ENCODE measurements around the gene LRRC55.

The LRRC55 gene

GRCh38 chr11:57235761-57236703 lies 54.3 kb downstream of the LRRC55 start:
- peak overlapping the region; percentile 79 for H3K4ac ChIP-seq (ENCODE audit: low read length)
- peak overlapping the region; percentile 92 for H3K23ac ChIP-seq (ENCODE audit: low read depth, low read length, poor library complexity)
- peak overlapping the region; percentile 52 for H4K8ac ChIP-seq (ENCODE audit: low read depth, low read length)
- H3K4me3 ChIP-seq (ENCODE audit: low read length in 2 of 2) = peak overlapping the region in 1 of 2 donors; percentile 4
- H2BK12ac ChIP-seq (ENCODE audit: low read length) = peak overlapping the region; percentile 79
- H4K91ac ChIP-seq (ENCODE audit: low read depth, low read length, poor library complexity) = peak overlapping the region; percentile 34
- no peaks in the 10 kb centered on the region for H3K9me3 ChIP-seq (replicated peaks in 1 of 2; ENCODE audit: control insufficient read depth in 2 of 2, insufficient read depth in 1 of 2, low read depth in 1 of 2, low read length in 2 of 2)
- H2BK120ac ChIP-seq (ENCODE audit: low read depth, low read length) = no peak overlapping the region
- no peak overlapping the region for H3K27ac ChIP-seq (replicated peaks; ENCODE audit: low read length)
- DNase-seq (ENCODE audit: low spot score) = no peak
- peak overlapping the region; percentile 69 for H2BK5ac ChIP-seq (ENCODE audit: low read length)
- no peaks in the 10 kb centered on the region for H3K79me1 ChIP-seq (ENCODE audit: low read depth, low read length)
- no peaks in the 10 kb centered on the region for H3K36me3 ChIP-seq (replicated peaks in 1 of 2; ENCODE audit: control insufficient read depth in 2 of 2, insufficient read depth in 2 of 2, low read length in 2 of 2)
- H3K18ac ChIP-seq (ENCODE audit: low read length) = peak overlapping the region; percentile 89
- H2AK5ac ChIP-seq (ENCODE audit: low read depth, low read length) = peak overlapping the region; percentile 98
- H3K4me2 ChIP-seq (ENCODE audit: insufficient read depth, low read length, poor library complexity, severe bottlenecking) = no peak overlapping the region
- WGBS, 2 donors (ENCODE audit: extremely low coverage in 2 of 2, insufficient read length in 2 of 2, insufficient replicate concordance in 1 of 2) = no CpG with 5 or more reads among the region's 39 CpGs
- peak overlapping the region; percentile 22 for H3K9ac ChIP-seq (ENCODE audit: low read depth, low read length, poor library complexity)
- H2BK15ac ChIP-seq (ENCODE audit: low read length) = peak overlapping the region; percentile 79
- H3K27me3 ChIP-seq (ENCODE audit: control insufficient read depth in 3 of 3, insufficient read depth in 3 of 3, low read depth in 1 of 3, low read length in 3 of 3) = no peaks in the 10 kb centered on the region
- H3K4me1 ChIP-seq (ENCODE audit: control insufficient read depth in 2 of 2, insufficient read depth in 1 of 2, low read depth in 1 of 2, low read length in 2 of 2) = peaks cover 21 to 28% of the 10 kb centered on the region in 2 donors
- peak overlapping the region; percentile 78 for H3K14ac ChIP-seq (ENCODE audit: low read length)
- H2AFZ ChIP-seq (ENCODE audit: low read length) = no peak overlapping the region

GRCh38 chr11:57237204-57237681 lies 55.5 kb downstream of the LRRC55 start, which contains the start of gene APLNR:
TSS of gene APLNR (minus strand) at chr11:57237250. CDS start at chr11:57237004, 246 bp downstream.
- no CpG with 5 or more reads among the region's 6 CpGs for WGBS, 2 donors (ENCODE audit: extremely low coverage in 2 of 2, insufficient read length in 2 of 2, insufficient replicate concordance in 1 of 2)
- no peak within 1 kb of the TSS for H3K4me2 ChIP-seq (ENCODE audit: insufficient read depth, low read length, poor library complexity, severe bottlenecking)
- no peaks in the 10 kb centered on the region for H3K36me3 ChIP-seq (replicated peaks in 1 of 2; ENCODE audit: control insufficient read depth in 2 of 2, insufficient read depth in 2 of 2, low read length in 2 of 2)
- H3K27me3 ChIP-seq (ENCODE audit: control insufficient read depth in 3 of 3, insufficient read depth in 3 of 3, low read depth in 1 of 3, low read length in 3 of 3) = no peaks in the 10 kb centered on the region
- H3K27ac ChIP-seq (replicated peaks; ENCODE audit: low read length) = no peak within 1 kb of the TSS
- H4K91ac ChIP-seq (ENCODE audit: low read depth, low read length, poor library complexity) = peak within 1 kb of the TSS; percentile 34
- H3K4me1 ChIP-seq (ENCODE audit: control insufficient read depth in 2 of 2, insufficient read depth in 1 of 2, low read depth in 1 of 2, low read length in 2 of 2) = peaks cover 24 to 34% of the 10 kb centered on the region in 2 donors
- peak within 1 kb of the TSS; percentile 79 for H2BK12ac ChIP-seq (ENCODE audit: low read length)
- H2BK5ac ChIP-seq (ENCODE audit: low read length) = peak within 1 kb of the TSS; percentile 69
- H2BK120ac ChIP-seq (ENCODE audit: low read depth, low read length) = no peak within 1 kb of the TSS
- H3K9ac ChIP-seq (ENCODE audit: low read depth, low read length, poor library complexity) = peak within 1 kb of the TSS; percentile 22
- H2BK15ac ChIP-seq (ENCODE audit: low read length) = peak within 1 kb of the TSS; percentile 79
- H3K4ac ChIP-seq (ENCODE audit: low read length) = peak within 1 kb of the TSS; percentile 79
- DNase-seq (ENCODE audit: low spot score) = no peak
- peak within 1 kb of the TSS; percentile 89 for H3K18ac ChIP-seq (ENCODE audit: low read length)
- peak within 1 kb of the TSS; percentile 52 for H4K8ac ChIP-seq (ENCODE audit: low read depth, low read length)
- H3K79me1 ChIP-seq (ENCODE audit: low read depth, low read length) = no peaks in the 10 kb centered on the region
- peak within 1 kb of the TSS; percentile 92 for H3K23ac ChIP-seq (ENCODE audit: low read depth, low read length, poor library complexity)
- no peaks in the 10 kb centered on the region for H3K9me3 ChIP-seq (replicated peaks in 1 of 2; ENCODE audit: control insufficient read depth in 2 of 2, insufficient read depth in 1 of 2, low read depth in 1 of 2, low read length in 2 of 2)
- H2AFZ ChIP-seq (ENCODE audit: low read length) = peak within 1 kb of the TSS; percentile 68
- H3K4me3 ChIP-seq (ENCODE audit: low read length in 2 of 2) = peak within 1 kb of the TSS in 1 of 2 donors; percentile 4
- H3K14ac ChIP-seq (ENCODE audit: low read length) = peak within 1 kb of the TSS; percentile 78
- peak within 1 kb of the TSS; percentile 98 for H2AK5ac ChIP-seq (ENCODE audit: low read depth, low read length)

- Histone ChIP-seq H3K4me3 (ENCODE audit: low read length in 2 of 2) (no peak overlapping the region), H3K27me3 (ENCODE audit: control insufficient read depth in 3 of 3, insufficient read depth in 3 of 3, low read depth in 1 of 3, low read length in 3 of 3) (no peaks in the 10 kb centered on the region), H3K27ac (replicated peaks; ENCODE audit: low read length) (no peak overlapping the region), H2BK12ac (ENCODE audit: low read length) (no peak overlapping the region), H2BK15ac (ENCODE audit: low read length) (no peak overlapping the region), H2BK5ac (ENCODE audit: low read length) (no peak overlapping the region), H4K8ac (ENCODE audit: low read depth, low read length) (no peak overlapping the region), H3K4me1 (ENCODE audit: control insufficient read depth in 2 of 2, insufficient read depth in 1 of 2, low read depth in 1 of 2, low read length in 2 of 2) (peaks cover 26 to 29% of the 10 kb centered on the region in 2 donors), H3K36me3 (replicated peaks in 1 of 2; ENCODE audit: control insufficient read depth in 2 of 2, insufficient read depth in 2 of 2, low read length in 2 of 2) (no peaks in the 10 kb centered on the region), H3K4me2 (ENCODE audit: insufficient read depth, low read length, poor library complexity, severe bottlenecking) (no peak overlapping the region), H3K79me1 (ENCODE audit: low read depth, low read length) (no peaks in the 10 kb centered on the region), H3K18ac (ENCODE audit: low read length) (no peak overlapping the region), H4K91ac (ENCODE audit: low read depth, low read length, poor library complexity) (no peak overlapping the region), H3K9me3 (replicated peaks in 1 of 2; ENCODE audit: control insufficient read depth in 2 of 2, insufficient read depth in 1 of 2, low read depth in 1 of 2, low read length in 2 of 2) (no peaks in the 10 kb centered on the region), H2AFZ (ENCODE audit: low read length) (no peak overlapping the region), H2AK5ac (ENCODE audit: low read depth, low read length) (no peak overlapping the region), H3K9ac (ENCODE audit: low read depth, low read length, poor library complexity) (no peak overlapping the region), H3K14ac (ENCODE audit: low read length) (no peak overlapping the region), H3K23ac (ENCODE audit: low read depth, low read length, poor library complexity) (no peak overlapping the region), H3K4ac (ENCODE audit: low read length) (no peak overlapping the region), H2BK120ac (ENCODE audit: low read depth, low read length) (no peak overlapping the region)
- WGBS, 2 donors (ENCODE audit: extremely low coverage in 2 of 2, insufficient read length in 2 of 2, insufficient replicate concordance in 1 of 2) = no CpG with 5 or more reads among the region's 1 CpG
- DNase-seq (ENCODE audit: low spot score) = no peak
Observed at GRCh38 chr11:57239348-57239747, 57.6 kb downstream of the LRRC55 start.

- H3K4me1 ChIP-seq (ENCODE audit: control insufficient read depth in 2 of 2, insufficient read depth in 1 of 2, low read depth in 1 of 2, low read length in 2 of 2) = peaks cover 22 to 27% of the 10 kb centered on the region in 2 donors
- H4K8ac ChIP-seq (ENCODE audit: low read depth, low read length) = no peak overlapping the region
- H2AFZ ChIP-seq (ENCODE audit: low read length) = no peak overlapping the region
- H3K36me3 ChIP-seq (replicated peaks in 1 of 2; ENCODE audit: control insufficient read depth in 2 of 2, insufficient read depth in 2 of 2, low read length in 2 of 2) = no peaks in the 10 kb centered on the region
- no peak overlapping the region for H3K14ac ChIP-seq (ENCODE audit: low read length)
- no peak overlapping the region for H3K27ac ChIP-seq (replicated peaks; ENCODE audit: low read length)
- H2BK15ac ChIP-seq (ENCODE audit: low read length) = no peak overlapping the region
- H3K23ac ChIP-seq (ENCODE audit: low read depth, low read length, poor library complexity) = no peak overlapping the region
- H2BK5ac ChIP-seq (ENCODE audit: low read length) = no peak overlapping the region
- H3K4me3 ChIP-seq (ENCODE audit: low read length in 2 of 2) = no peak overlapping the region
- H3K4me2 ChIP-seq (ENCODE audit: insufficient read depth, low read length, poor library complexity, severe bottlenecking) = no peak overlapping the region
- H3K4ac ChIP-seq (ENCODE audit: low read length) = no peak overlapping the region
- H2BK12ac ChIP-seq (ENCODE audit: low read length) = no peak overlapping the region
- H4K91ac ChIP-seq (ENCODE audit: low read depth, low read length, poor library complexity) = no peak overlapping the region
- no peak overlapping the region for H3K9ac ChIP-seq (ENCODE audit: low read depth, low read length, poor library complexity)
- H2AK5ac ChIP-seq (ENCODE audit: low read depth, low read length) = no peak overlapping the region
- H2BK120ac ChIP-seq (ENCODE audit: low read depth, low read length) = no peak overlapping the region
- no peaks in the 10 kb centered on the region for H3K79me1 ChIP-seq (ENCODE audit: low read depth, low read length)
- no peaks in the 10 kb centered on the region for H3K9me3 ChIP-seq (replicated peaks in 1 of 2; ENCODE audit: control insufficient read depth in 2 of 2, insufficient read depth in 1 of 2, low read depth in 1 of 2, low read length in 2 of 2)
- whole genome bisulfite sequencing, 2 donors (ENCODE audit: extremely low coverage in 2 of 2, insufficient read length in 2 of 2, insufficient replicate concordance in 1 of 2) = no CpG with 5 or more reads among the region's 2 CpGs
- no peak for DNase-seq (ENCODE audit: low spot score)
- no peak overlapping the region for H3K18ac ChIP-seq (ENCODE audit: low read length)
- no peaks in the 10 kb centered on the region for H3K27me3 ChIP-seq (ENCODE audit: control insufficient read depth in 3 of 3, insufficient read depth in 3 of 3, low read depth in 1 of 3, low read length in 3 of 3)
Observed at GRCh38 chr11:57240007-57240406, 58.3 kb downstream of the LRRC55 start.
